Measurements from ENCODE around the gene NTRK2.

- TF ChIP-seq CTCF (conservative IDR thresholded peaks at IDR 0.05) (no peak), EZH2 (IDR thresholded peaks at IDR 0.05; ENCODE audit: low read depth) (no peak)
Observed at GRCh38 chr9:84937581-84937980, 268.1 kb downstream of the NTRK2 start.
